ENCODE measurements around the gene FRY.

DNA sequence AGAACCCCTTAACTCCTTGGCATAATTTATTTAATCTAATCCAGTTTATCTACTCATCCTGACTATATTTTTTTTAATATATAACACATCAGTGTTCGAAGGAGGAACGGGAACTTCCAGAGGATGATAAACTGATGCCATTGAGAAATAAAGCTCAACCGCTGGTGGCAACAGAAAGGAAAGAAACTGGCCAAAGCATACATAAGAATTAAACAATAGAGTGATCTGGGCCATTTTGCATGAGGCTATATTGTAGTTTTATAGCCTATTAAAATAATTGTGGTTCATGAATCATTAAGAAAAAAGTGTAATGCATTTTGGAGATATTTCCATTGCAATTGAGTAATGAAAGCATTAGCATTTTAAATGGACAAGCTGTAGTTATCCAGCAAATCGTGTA lies 94.2 kb downstream of the FRY start:
- TF ChIP-seq ARNTL (CRISPR knock-in tag; IDR thresholded peaks at IDR 0.05; ENCODE audit: borderline replicate concordance, low read depth) (no peak), ZNF565 (CRISPR knock-in tag; conservative IDR thresholded peaks at IDR 0.05; ENCODE audit: low read depth) (no peak), ZC3H10 (CRISPR knock-in tag; IDR thresholded peaks at IDR 0.05) (no peak), TCF4 (CRISPR knock-in tag; IDR thresholded peaks at IDR 0.05; ENCODE audit: borderline replicate concordance) (no peak), OSR1 (CRISPR knock-in tag; IDR thresholded peaks at IDR 0.05) (no peak), BACH2 (CRISPR knock-in tag; IDR thresholded peaks at IDR 0.05; ENCODE audit: borderline replicate concordance) (no peak), ZFP30 (CRISPR knock-in tag; IDR thresholded peaks at IDR 0.05) (no peak)
- TF ChIP-seq, protein P1, sequence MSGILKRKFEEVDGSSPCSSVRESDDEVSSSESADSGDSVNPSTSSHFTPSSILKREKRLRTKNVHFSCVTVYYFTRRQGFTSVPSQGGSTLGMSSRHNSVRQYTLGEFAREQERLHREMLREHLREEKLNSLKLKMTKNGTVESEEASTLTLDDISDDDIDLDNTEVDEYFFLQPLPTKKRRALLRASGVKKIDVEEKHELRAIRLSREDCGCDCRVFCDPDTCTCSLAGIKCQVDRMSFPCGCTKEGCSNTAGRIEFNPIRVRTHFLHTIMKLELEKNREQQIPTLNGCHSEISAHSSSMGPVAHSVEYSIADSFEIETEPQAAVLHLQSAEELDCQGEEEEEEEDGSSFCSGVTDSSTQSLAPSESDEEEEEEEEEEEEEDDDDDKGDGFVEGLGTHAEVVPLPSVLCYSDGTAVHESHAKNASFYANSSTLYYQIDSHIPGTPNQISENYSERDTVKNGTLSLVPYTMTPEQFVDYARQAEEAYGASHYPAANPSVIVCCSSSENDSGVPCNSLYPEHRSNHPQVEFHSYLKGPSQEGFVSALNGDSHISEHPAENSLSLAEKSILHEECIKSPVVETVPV (CRISPR knock-in tag; IDR thresholded peaks at IDR 0.05): no peak
- TF ChIP-seq, protein P2, sequence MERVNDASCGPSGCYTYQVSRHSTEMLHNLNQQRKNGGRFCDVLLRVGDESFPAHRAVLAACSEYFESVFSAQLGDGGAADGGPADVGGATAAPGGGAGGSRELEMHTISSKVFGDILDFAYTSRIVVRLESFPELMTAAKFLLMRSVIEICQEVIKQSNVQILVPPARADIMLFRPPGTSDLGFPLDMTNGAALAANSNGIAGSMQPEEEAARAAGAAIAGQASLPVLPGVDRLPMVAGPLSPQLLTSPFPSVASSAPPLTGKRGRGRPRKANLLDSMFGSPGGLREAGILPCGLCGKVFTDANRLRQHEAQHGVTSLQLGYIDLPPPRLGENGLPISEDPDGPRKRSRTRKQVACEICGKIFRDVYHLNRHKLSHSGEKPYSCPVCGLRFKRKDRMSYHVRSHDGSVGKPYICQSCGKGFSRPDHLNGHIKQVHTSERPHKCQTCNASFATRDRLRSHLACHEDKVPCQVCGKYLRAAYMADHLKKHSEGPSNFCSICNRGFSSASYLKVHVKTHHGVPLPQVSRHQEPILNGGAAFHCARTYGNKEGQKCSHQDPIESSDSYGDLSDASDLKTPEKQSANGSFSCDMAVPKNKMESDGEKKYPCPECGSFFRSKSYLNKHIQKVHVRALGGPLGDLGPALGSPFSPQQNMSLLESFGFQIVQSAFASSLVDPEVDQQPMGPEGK (CRISPR knock-in tag; IDR thresholded peaks at IDR 0.05; ENCODE audit: borderline replicate concordance): no peak
- TF ChIP-seq, protein P3, sequence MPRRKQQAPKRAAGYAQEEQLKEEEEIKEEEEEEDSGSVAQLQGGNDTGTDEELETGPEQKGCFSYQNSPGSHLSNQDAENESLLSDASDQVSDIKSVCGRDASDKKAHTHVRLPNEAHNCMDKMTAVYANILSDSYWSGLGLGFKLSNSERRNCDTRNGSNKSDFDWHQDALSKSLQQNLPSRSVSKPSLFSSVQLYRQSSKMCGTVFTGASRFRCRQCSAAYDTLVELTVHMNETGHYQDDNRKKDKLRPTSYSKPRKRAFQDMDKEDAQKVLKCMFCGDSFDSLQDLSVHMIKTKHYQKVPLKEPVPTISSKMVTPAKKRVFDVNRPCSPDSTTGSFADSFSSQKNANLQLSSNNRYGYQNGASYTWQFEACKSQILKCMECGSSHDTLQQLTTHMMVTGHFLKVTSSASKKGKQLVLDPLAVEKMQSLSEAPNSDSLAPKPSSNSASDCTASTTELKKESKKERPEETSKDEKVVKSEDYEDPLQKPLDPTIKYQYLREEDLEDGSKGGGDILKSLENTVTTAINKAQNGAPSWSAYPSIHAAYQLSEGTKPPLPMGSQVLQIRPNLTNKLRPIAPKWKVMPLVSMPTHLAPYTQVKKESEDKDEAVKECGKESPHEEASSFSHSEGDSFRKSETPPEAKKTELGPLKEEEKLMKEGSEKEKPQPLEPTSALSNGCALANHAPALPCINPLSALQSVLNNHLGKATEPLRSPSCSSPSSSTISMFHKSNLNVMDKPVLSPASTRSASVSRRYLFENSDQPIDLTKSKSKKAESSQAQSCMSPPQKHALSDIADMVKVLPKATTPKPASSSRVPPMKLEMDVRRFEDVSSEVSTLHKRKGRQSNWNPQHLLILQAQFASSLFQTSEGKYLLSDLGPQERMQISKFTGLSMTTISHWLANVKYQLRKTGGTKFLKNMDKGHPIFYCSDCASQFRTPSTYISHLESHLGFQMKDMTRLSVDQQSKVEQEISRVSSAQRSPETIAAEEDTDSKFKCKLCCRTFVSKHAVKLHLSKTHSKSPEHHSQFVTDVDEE (CRISPR knock-in tag; IDR thresholded peaks at IDR 0.05): no peak
- TF ChIP-seq, protein P4, sequence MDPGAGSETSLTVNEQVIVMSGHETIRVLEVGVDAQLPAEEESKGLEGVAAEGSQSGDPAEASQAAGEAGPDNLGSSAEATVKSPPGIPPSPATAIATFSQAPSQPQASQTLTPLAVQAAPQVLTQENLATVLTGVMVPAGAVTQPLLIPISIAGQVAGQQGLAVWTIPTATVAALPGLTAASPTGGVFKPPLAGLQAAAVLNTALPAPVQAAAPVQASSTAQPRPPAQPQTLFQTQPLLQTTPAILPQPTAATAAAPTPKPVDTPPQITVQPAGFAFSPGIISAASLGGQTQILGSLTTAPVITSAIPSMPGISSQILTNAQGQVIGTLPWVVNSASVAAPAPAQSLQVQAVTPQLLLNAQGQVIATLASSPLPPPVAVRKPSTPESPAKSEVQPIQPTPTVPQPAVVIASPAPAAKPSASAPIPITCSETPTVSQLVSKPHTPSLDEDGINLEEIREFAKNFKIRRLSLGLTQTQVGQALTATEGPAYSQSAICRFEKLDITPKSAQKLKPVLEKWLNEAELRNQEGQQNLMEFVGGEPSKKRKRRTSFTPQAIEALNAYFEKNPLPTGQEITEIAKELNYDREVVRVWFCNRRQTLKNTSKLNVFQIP (CRISPR knock-in tag; IDR thresholded peaks at IDR 0.05; ENCODE audit: borderline replicate concordance, low read depth): no peak

Measured in SK-N-SH treated with all-trans-retinoic acid at 6 μM for 48 hours (cell line).